ENCODE data around the gene PLOD1.

Gene PLOD1

GRCh38 chr1:11913291-11913690 lies 21.2 kb upstream of the PLOD1 start:
- Histone ChIP-seq H3K9me3 (ENCODE audit: control insufficient read depth, insufficient read depth, low read depth, low read length) (no peaks in the 10 kb centered on the region), H3K4me1 (ENCODE audit: control insufficient read depth, insufficient read depth, low read length) (no peaks in the 10 kb centered on the region), H3K27ac (ENCODE audit: extremely low read depth, low read depth, low read length) (no peak overlapping the region), H3K4me3 (ENCODE audit: low read depth, low read length) (no peak overlapping the region), H3K36me3 (ENCODE audit: control insufficient read depth in 2 of 2, insufficient read depth in 1 of 2, low read length in 2 of 2) (peaks cover 0 to 10% of the 10 kb centered on the region in 2 experiments; a peak in 2 of 3 replicates)
- ChIA-PET POLR2A (no interaction called here), CTCF (no interaction called here)
- no peak for TF ChIP-seq ZNF555 (tag by site-specific recombination; conservative IDR thresholded peaks at IDR 0.05)
- no peak for TF ChIP-seq SALL2 (tag by site-specific recombination; IDR thresholded peaks at IDR 0.05; ENCODE audit: borderline replicate concordance)
- TF ChIP-seq ZNF19 (tag by site-specific recombination; IDR thresholded peaks at IDR 0.05; ENCODE audit: low read depth): no peak
- no peak for TF ChIP-seq ZNF184 (tag by site-specific recombination; IDR thresholded peaks at IDR 0.05)
- TF ChIP-seq ZNF114 (tag by site-specific recombination; IDR thresholded peaks at IDR 0.05): no peak
- 0 out of 2 replicates have a peak, but pooled peaks have one; percentile 10 for TF ChIP-seq ZBTB17 (tag by site-specific recombination; IDR thresholded peaks at IDR 0.05)
- TF ChIP-seq PRDM6 (tag by site-specific recombination; IDR thresholded peaks at IDR 0.05): no peak

GRCh38 chr1:11914024-11914423 lies 20.5 kb upstream of the PLOD1 start:
- TF ChIP-seq ZNF518A (tag by site-specific recombination; conservative IDR thresholded peaks at IDR 0.05; ENCODE audit: low read depth) (no peak), ZNF416 (tag by site-specific recombination; IDR thresholded peaks at IDR 0.05) (no peak), ZNF837 (tag by site-specific recombination; IDR thresholded peaks at IDR 0.05) (no peak), ZBTB8A (tag by site-specific recombination; IDR thresholded peaks at IDR 0.05) (no peak), ZNF580 (tag by site-specific recombination; IDR thresholded peaks at IDR 0.05) (0 out of 2 replicates have a peak, but pooled peaks have one; percentile 19)
- Histone ChIP-seq H3K9me3 (ENCODE audit: control insufficient read depth, insufficient read depth, low read depth, low read length) (no peaks in the 10 kb centered on the region), H3K36me3 (ENCODE audit: control insufficient read depth in 2 of 2, insufficient read depth in 1 of 2, low read length in 2 of 2) (peaks cover 0 to 17% of the 10 kb centered on the region in 2 experiments; a peak in 2 of 3 replicates), H3K4me3 (ENCODE audit: low read depth, low read length) (no peak overlapping the region), H3K27ac (ENCODE audit: extremely low read depth, low read depth, low read length) (no peak overlapping the region), H3K4me1 (ENCODE audit: control insufficient read depth, insufficient read depth, low read length) (no peaks in the 10 kb centered on the region)
- POLR2A ChIA-PET: interaction anchor here (0.9 kb wide), 1 partner anchor 12 kb away, joined by 5 read pairs; the partner anchor contains the start of gene KIAA2013
- CTCF ChIA-PET: interaction anchor here (0.5 to 0.7 kb wide), 4 partner anchors 11 to 624 kb away, joined by 3 to 5 read pairs (median 4); no protein-coding TSS in a partner anchor

GRCh38 chr1:11918799-11919519 lies 15.6 kb upstream of the PLOD1 start:
- CTCF ChIA-PET: interaction anchor here (1.0 to 1.3 kb wide), 2 partner anchors 8 to 11 kb away, joined by 3 to 7 read pairs; no protein-coding TSS in a partner anchor
- peaks cover 21 to 64% of the 10 kb centered on the region in 2 experiments; a peak in 2 of 3 replicates for H3K36me3 ChIP-seq (ENCODE audit: control insufficient read depth in 2 of 2, insufficient read depth in 1 of 2, low read length in 2 of 2)
- POLR2A ChIA-PET: interaction anchor here (4.0 kb wide), 1 partner anchor 10 kb away, joined by 40 read pairs; no protein-coding TSS in a partner anchor
- H3K4me1 ChIP-seq (ENCODE audit: control insufficient read depth, insufficient read depth, low read length): no peaks in the 10 kb centered on the region
- no peak overlapping the region for H3K4me3 ChIP-seq (ENCODE audit: low read depth, low read length)
- no peaks in the 10 kb centered on the region for H3K9me3 ChIP-seq (ENCODE audit: control insufficient read depth, insufficient read depth, low read depth, low read length)
- H3K27ac ChIP-seq (ENCODE audit: extremely low read depth, low read depth, low read length): no peak overlapping the region
- peak; percentile 56 for TF ChIP-seq PRDM1 (tag by site-specific recombination; IDR thresholded peaks at IDR 0.05)
- 0 out of 2 replicates have a peak, but pooled peaks have one; percentile 34 for TF ChIP-seq ZNF449 (tag by site-specific recombination; IDR thresholded peaks at IDR 0.05)
- TF ChIP-seq PRDM4 (tag by site-specific recombination; IDR thresholded peaks at IDR 0.05): no peak
- peak; percentile 91 for TF ChIP-seq ZNF600 (tag by site-specific recombination; IDR thresholded peaks at IDR 0.05)
- 0 out of 2 replicates have a peak, but pooled peaks have one; percentile 6 for TF ChIP-seq SP2 (tag by site-specific recombination; IDR thresholded peaks at IDR 0.05)
- TF ChIP-seq ZNF624 (tag by site-specific recombination; IDR thresholded peaks at IDR 0.05): no peak
- TF ChIP-seq GLIS1 (tag by site-specific recombination; IDR thresholded peaks at IDR 0.05): no peak; the same call in 1 of the 2 replicates
